ENCODE measurements around the gene EDN1.

- TF ChIP-seq EZH2phosphoT487 (IDR thresholded peaks at IDR 0.05; ENCODE audit: insufficient read depth, low read depth): no peak
- no peak for TF ChIP-seq EZH2 (IDR thresholded peaks at IDR 0.05; ENCODE audit: insufficient read depth, poor library complexity, severe bottlenecking)
Observed at GRCh38 chr6:12289365-12289919, 719 bp upstream of the EDN1 start.

All from GM23248 (cell line).